Measurements from ENCODE around the gene GPR18. TPM values are rescaled to one million over a fixed set of nuclear protein-coding genes. Genes with fewer than 3 reads are reported as not detected.

GPR18 gene
- total and polyA plus RNA-seq, 9 donors: 0.30 to 0.73 TPM; not detected in 7

DNA sequence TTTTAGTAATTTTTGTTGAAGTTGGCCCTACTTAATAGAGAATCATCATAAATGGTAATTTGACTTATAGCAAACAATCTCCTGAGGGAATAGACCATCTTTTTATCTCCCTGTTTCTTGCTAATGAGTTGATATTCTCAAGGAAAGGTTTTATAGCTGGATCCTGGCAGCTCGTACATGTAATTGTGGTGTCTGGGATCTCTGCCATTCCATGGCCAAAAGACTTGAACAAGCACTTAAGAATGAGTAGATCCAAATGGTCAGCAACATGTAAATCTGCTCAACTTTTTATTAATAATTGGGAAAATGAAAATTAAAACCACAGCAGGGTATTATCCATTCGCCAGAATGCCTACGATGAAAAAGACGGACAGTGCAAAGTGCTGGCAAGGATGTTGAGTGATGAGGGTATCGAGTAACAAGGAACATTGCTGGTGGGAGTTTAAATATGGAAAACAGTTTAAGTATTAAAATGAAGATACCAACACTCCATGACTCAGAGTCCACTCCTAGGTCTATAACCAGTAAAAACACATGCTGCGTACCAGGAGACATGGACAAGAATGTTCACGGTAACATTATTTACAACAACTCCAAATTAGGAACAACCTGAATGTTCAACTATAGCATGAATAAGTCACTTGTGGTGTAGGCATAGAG is 5.1 kb upstream of the GPR18 start:
- WGBS, 3 donors: 69 to 92% (median 92%) methylated on average over 7 of the region's 7 CpGs
- H3K27ac ChIP-seq: no peak overlapping the region
- intact Hi-C loops (cut with DNase I): loop anchor here in 3 of 4 donors (5.0 to 10.0 kb wide), 2 partner anchors 86 to 88 kb away; no protein-coding TSS in a partner anchor

DNA sequence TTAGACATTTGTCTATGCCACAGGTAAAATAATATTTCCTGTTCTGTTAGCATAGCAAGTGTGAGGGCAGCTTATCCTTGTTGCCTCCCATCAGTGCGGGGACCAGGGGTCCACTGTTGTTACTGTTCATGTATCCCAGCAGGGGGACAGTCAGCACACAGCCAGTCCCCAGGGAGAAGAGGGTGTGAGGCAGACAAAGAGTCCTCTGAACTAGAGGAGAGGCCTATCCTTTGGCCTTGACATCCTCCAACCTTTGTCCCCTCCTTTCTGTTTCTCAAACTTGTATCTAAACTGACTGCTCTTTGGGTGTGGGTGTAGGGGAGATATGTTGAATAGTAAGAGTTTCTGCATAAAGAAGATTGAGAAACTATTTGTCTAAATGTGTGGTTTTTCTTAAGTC is 2.9 kb upstream of the GPR18 start:
- 89 to 91% (median 91%) methylated on average over 1 of the region's 1 CpG for WGBS, 3 donors
- Histone ChIP-seq H3K27me3 (no peaks in the 10 kb centered on the region), H3K27ac (no peak overlapping the region), H3K4me3 (no peak overlapping the region), H3K4me1 (ENCODE audit: insufficient read depth) (no peaks in the 10 kb centered on the region), H3K36me3 (no peaks in the 10 kb centered on the region), H3K9me3 (no peaks in the 10 kb centered on the region)
- intact Hi-C loops (cut with DNase I): loop anchor here in 3 of 4 donors (5.0 to 10.0 kb wide), 2 partner anchors 84 to 86 kb away; no protein-coding TSS in a partner anchor
- no peak for DNase-seq
- TF ChIP-seq POLR2A (IDR thresholded peaks at IDR 0.05) (no peak), EP300 (IDR thresholded peaks at IDR 0.05) (no peak)
- TF ChIP-seq, protein P1, sequence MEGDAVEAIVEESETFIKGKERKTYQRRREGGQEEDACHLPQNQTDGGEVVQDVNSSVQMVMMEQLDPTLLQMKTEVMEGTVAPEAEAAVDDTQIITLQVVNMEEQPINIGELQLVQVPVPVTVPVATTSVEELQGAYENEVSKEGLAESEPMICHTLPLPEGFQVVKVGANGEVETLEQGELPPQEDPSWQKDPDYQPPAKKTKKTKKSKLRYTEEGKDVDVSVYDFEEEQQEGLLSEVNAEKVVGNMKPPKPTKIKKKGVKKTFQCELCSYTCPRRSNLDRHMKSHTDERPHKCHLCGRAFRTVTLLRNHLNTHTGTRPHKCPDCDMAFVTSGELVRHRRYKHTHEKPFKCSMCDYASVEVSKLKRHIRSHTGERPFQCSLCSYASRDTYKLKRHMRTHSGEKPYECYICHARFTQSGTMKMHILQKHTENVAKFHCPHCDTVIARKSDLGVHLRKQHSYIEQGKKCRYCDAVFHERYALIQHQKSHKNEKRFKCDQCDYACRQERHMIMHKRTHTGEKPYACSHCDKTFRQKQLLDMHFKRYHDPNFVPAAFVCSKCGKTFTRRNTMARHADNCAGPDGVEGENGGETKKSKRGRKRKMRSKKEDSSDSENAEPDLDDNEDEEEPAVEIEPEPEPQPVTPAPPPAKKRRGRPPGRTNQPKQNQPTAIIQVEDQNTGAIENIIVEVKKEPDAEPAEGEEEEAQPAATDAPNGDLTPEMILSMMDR (IDR thresholded peaks at IDR 0.05): no peak

More for the DNA sequence above, 5.1 kb upstream of the GPR18 start:
- Histone ChIP-seq H3K9me3 (no peaks in the 10 kb centered on the region), H3K4me1 (ENCODE audit: insufficient read depth) (no peaks in the 10 kb centered on the region), H3K4me3 (no peak overlapping the region), H3K27me3 (no peaks in the 10 kb centered on the region), H3K36me3 (no peaks in the 10 kb centered on the region)
- DNase-seq: no peak
- no peak for TF ChIP-seq POLR2A (IDR thresholded peaks at IDR 0.05)
- TF ChIP-seq, protein P1 (IDR thresholded peaks at IDR 0.05): no peak
- no peak for TF ChIP-seq EP300 (IDR thresholded peaks at IDR 0.05)

DNA sequence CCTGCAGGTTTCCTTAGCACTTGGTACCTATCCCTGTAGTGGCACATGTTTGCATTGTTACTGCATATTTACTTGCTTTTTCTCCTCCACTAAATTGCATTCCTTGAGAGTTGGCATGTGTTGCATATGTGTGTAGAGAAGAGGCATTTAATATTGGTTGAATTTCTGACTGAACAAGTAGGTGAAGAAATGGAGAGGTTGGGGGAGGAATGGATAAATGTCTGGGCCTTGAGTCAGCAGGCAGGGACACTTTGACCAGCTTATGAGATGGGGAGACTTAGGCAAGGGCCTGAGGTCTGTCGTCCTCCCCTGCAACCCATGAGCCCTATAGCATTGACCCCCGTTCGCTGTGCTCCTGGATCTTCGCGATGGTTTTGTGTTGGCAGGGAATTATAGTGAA is 2.0 kb upstream of the GPR18 start:
- no peaks in the 10 kb centered on the region for H3K36me3 ChIP-seq
- WGBS, 3 donors: 77 to 89% (median 82%) methylated on average over 5 of the region's 5 CpGs
- H3K4me1 ChIP-seq (ENCODE audit: insufficient read depth): no peaks in the 10 kb centered on the region
- DNase-seq: no peak
- H3K27me3 ChIP-seq: no peaks in the 10 kb centered on the region
- TF ChIP-seq, protein P1 (IDR thresholded peaks at IDR 0.05): no peak
- TF ChIP-seq EP300 (IDR thresholded peaks at IDR 0.05) (no peak), POLR2A (IDR thresholded peaks at IDR 0.05) (no peak)
- no peak overlapping the region for H3K4me3 ChIP-seq
- no peak overlapping the region for H3K27ac ChIP-seq
- no peaks in the 10 kb centered on the region for H3K9me3 ChIP-seq
- intact Hi-C loops (cut with DNase I): loop anchor here in 3 of 4 donors (5.0 to 10.0 kb wide), 2 partner anchors 83 to 85 kb away; no protein-coding TSS in a partner anchor

DNA sequence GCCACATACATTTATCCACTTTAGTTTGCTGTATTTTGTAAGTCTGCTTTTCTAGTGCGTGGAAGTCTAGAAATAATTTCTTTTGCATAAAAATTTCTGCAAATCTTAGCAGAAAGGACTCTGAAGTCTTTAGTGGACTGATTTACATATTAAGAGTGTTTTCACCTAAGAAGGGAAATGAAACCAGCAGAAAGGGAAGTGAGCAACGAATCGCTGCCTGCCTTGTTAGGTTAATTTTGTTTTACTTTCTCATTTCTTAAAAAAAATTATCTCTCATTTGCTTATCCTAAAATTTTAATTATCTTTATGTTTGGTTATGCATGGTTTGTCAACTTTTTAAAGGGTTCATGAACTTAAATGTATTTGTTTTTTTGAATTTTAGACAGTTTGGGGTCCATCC is 767 bp upstream of the GPR18 start:
- Histone ChIP-seq H3K9me3 (no peaks in the 10 kb centered on the region), H3K4me3 (no peak overlapping the region), H3K27ac (no peak overlapping the region), H3K36me3 (no peaks in the 10 kb centered on the region), H3K4me1 (ENCODE audit: insufficient read depth) (no peaks in the 10 kb centered on the region), H3K27me3 (no peaks in the 10 kb centered on the region)
- 90 to 93% (median 90%) methylated on average over 3 of the region's 3 CpGs for WGBS, 3 donors
- intact Hi-C loops (cut with DNase I): no loop called here
- no peak for DNase-seq
- TF ChIP-seq POLR2A (IDR thresholded peaks at IDR 0.05): no peak
- no peak for TF ChIP-seq EP300 (IDR thresholded peaks at IDR 0.05)

DNA sequence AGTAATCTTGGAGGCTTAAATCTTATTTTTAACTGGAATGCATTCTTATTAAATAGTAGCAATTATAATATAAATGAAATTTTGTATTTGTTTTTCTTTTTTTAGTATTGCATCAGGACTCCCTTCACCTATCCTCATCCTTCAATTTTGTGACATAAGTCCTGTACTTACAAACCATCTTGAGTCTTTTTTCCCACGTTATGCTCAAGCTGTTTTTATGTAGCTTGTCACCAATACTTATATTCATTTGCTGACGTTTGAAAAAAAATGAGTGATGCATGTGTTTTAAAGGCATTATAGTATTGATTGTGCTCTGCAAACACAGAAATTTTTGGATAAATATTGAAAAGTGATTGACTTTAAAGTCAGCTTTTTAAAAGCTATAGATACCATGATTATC is 888 bp downstream of the GPR18 start:
- intact Hi-C loops (cut with DNase I): no loop called here
- Histone ChIP-seq H3K36me3 (no peaks in the 10 kb centered on the region), H3K4me1 (ENCODE audit: insufficient read depth) (no peaks in the 10 kb centered on the region), H3K27ac (no peak overlapping the region), H3K4me3 (no peak overlapping the region), H3K9me3 (no peaks in the 10 kb centered on the region), H3K27me3 (no peaks in the 10 kb centered on the region)
- WGBS, 3 donors: 91 to 96% (median 94%) methylated on average over 2 of the region's 2 CpGs
- no peak for DNase-seq
- TF ChIP-seq EP300 (IDR thresholded peaks at IDR 0.05) (no peak), POLR2A (IDR thresholded peaks at IDR 0.05) (no peak)
- TF ChIP-seq, protein P1 (IDR thresholded peaks at IDR 0.05): no peak
